ENCODE measurements around the gene HIVEP3.

HIVEP3 gene

GRCh38 chr1:41627491-41628280 is 291.0 kb downstream of the HIVEP3 start:
- TF ChIP-seq CTCF (IDR thresholded peaks at IDR 0.05; ENCODE audit: low read length) (no peak), EZH2 (IDR thresholded peaks at IDR 0.05; ENCODE audit: borderline replicate concordance, low read length) (no peak)
- Histone ChIP-seq H3K79me2 (ENCODE audit: insufficient read depth, low read length) (no peaks in the 10 kb centered on the region), H3K4me2 (ENCODE audit: low read length) (no peak overlapping the region), H3F3A (ENCODE audit: insufficient read depth, low read length) (no peaks in the 10 kb centered on the region; the same call in 1 of the 2 replicates), H3K9me3 (ENCODE audit: low read length) (no peaks in the 10 kb centered on the region), H3K9me2 (ENCODE audit: low read depth, low read length) (no peaks in the 10 kb centered on the region), H2AFZ (ENCODE audit: low read length) (no peak overlapping the region), H3K27me3 (ENCODE audit: insufficient read depth, low read length) (no peaks in the 10 kb centered on the region), H3K9ac (ENCODE audit: low read length) (no peak overlapping the region), H3K27ac (ENCODE audit: low read depth, low read length, poor library complexity, severe bottlenecking) (no peak overlapping the region), H3K4me3 (ENCODE audit: low read depth, low read length, poor library complexity, severe bottlenecking) (no peak overlapping the region), H3K4me1 (ENCODE audit: insufficient read depth, low read length, severe bottlenecking) (peaks cover 58% of the 10 kb centered on the region), H4K20me1 (ENCODE audit: insufficient read depth, low read length) (no peaks in the 10 kb centered on the region), H3K36me3 (ENCODE audit: insufficient read depth, low read length) (peaks cover 3% of the 10 kb centered on the region; the same call in 1 of the 2 replicates)

GRCh38 chr1:41626616-41627375 is 291.9 kb downstream of the HIVEP3 start:
- H3K4me1 ChIP-seq (ENCODE audit: insufficient read depth, low read length, severe bottlenecking) = peaks cover 58% of the 10 kb centered on the region
- H3K9me3 ChIP-seq (ENCODE audit: low read length) = no peaks in the 10 kb centered on the region
- H3K27me3 ChIP-seq (ENCODE audit: insufficient read depth, low read length) = no peaks in the 10 kb centered on the region
- H3K79me2 ChIP-seq (ENCODE audit: insufficient read depth, low read length) = no peaks in the 10 kb centered on the region
- no peaks in the 10 kb centered on the region; the same call in 1 of the 2 replicates for H3F3A ChIP-seq (ENCODE audit: insufficient read depth, low read length)
- H2AFZ ChIP-seq (ENCODE audit: low read length) = no peak overlapping the region
- no peak overlapping the region for H3K4me2 ChIP-seq (ENCODE audit: low read length)
- peaks cover 3% of the 10 kb centered on the region; the same call in 1 of the 2 replicates for H3K36me3 ChIP-seq (ENCODE audit: insufficient read depth, low read length)
- no peak overlapping the region for H3K27ac ChIP-seq (ENCODE audit: low read depth, low read length, poor library complexity, severe bottlenecking)
- H3K4me3 ChIP-seq (ENCODE audit: low read depth, low read length, poor library complexity, severe bottlenecking) = no peak overlapping the region
- no peaks in the 10 kb centered on the region for H3K9me2 ChIP-seq (ENCODE audit: low read depth, low read length)
- no peaks in the 10 kb centered on the region for H4K20me1 ChIP-seq (ENCODE audit: insufficient read depth, low read length)
- TF ChIP-seq CTCF (IDR thresholded peaks at IDR 0.05; ENCODE audit: low read length) (no peak), EZH2 (IDR thresholded peaks at IDR 0.05; ENCODE audit: borderline replicate concordance, low read length) (no peak)
- H3K9ac ChIP-seq (ENCODE audit: low read length) = no peak overlapping the region

- Histone ChIP-seq H3K4me3 (ENCODE audit: low read depth, low read length, poor library complexity, severe bottlenecking) (no peak overlapping the region), H3K4me2 (ENCODE audit: low read length) (no peak overlapping the region), H3K27me3 (ENCODE audit: insufficient read depth, low read length) (no peaks in the 10 kb centered on the region), H3K9me2 (ENCODE audit: low read depth, low read length) (no peaks in the 10 kb centered on the region), H3K79me2 (ENCODE audit: insufficient read depth, low read length) (no peaks in the 10 kb centered on the region), H3K27ac (ENCODE audit: low read depth, low read length, poor library complexity, severe bottlenecking) (no peak overlapping the region), H3K36me3 (ENCODE audit: insufficient read depth, low read length) (peaks cover 3% of the 10 kb centered on the region; the same call in 1 of the 2 replicates), H3K9me3 (ENCODE audit: low read length) (no peaks in the 10 kb centered on the region), H3K9ac (ENCODE audit: low read length) (no peak overlapping the region), H4K20me1 (ENCODE audit: insufficient read depth, low read length) (no peaks in the 10 kb centered on the region), H2AFZ (ENCODE audit: low read length) (no peak overlapping the region), H3K4me1 (ENCODE audit: insufficient read depth, low read length, severe bottlenecking) (peaks cover 58% of the 10 kb centered on the region), H3F3A (ENCODE audit: insufficient read depth, low read length) (no peaks in the 10 kb centered on the region; the same call in 1 of the 2 replicates)
- TF ChIP-seq CTCF (IDR thresholded peaks at IDR 0.05; ENCODE audit: low read length) (no peak), EZH2 (IDR thresholded peaks at IDR 0.05; ENCODE audit: borderline replicate concordance, low read length) (no peak)
Measured at GRCh38 chr1:41626146-41626545, 292.6 kb downstream of the HIVEP3 start.

Data from OCI-LY1 (cell line).